ENCODE results near the gene INO80C.

DNA sequence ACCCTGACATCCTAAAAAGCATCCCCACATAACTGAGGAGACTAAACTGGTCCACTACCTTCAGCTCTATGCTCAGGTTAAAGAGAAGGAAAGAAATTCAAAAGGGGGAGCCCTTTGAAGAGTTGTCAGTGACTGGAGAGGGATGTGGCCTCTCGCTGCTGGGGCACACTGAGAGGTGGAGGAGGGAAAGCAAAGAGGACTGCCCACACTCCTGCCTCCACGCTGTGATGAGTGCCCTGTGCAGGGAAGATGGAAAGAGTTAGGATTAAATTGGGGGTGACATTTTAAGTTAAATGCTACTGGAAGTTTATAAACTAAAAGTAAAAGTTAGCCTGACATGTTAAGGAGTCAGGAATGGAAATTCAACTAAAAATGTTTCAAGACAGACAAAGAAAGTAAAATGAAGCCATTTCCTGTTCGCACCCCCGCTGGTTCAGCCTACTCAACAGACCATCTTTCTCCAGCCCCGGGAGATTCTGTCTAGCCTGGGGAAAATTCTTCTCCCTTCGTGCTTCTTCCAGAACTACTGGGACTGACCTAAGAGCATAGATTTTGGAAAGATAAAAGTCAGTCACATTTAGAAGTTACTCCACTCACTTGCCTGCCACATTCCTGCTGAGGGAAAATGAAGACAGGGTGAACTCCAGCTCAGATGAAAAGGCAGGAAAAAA lies 17.8 kb upstream of the INO80C start:
- TF ChIP-seq CTCF (IDR thresholded peaks at IDR 0.05) (no peak), POLR2A (IDR thresholded peaks at IDR 0.05) (no peak)

Data from esophagus squamous epithelium (tissue), 4 donors.